ENCODE results near the gene RGL2. TPM values are rescaled to one million over a fixed set of nuclear protein-coding genes. Genes with fewer than 3 reads are reported as not detected.

RGL2 gene
- total RNA-seq, 3 donors from 2014 or later, result 26.4 to 64.6 (median 38.9) TPM

GRCh38 chr6:33299237-33299944 lies 649 bp upstream of the RGL2 start:
- Histone ChIP-seq H3K9me3 (no peaks in the 10 kb centered on the region), H3K4me3 (peak overlapping the region; percentile 49), H3K4me1 (ENCODE audit: low read depth) (peaks cover 17% of the 10 kb centered on the region), H3K36me3 (ENCODE audit: low read depth) (peaks cover 4% of the 10 kb centered on the region)
- TF ChIP-seq CTCF (IDR thresholded peaks at IDR 0.05), result peak; percentile 73
- intact Hi-C loops (cut with DNase I, micrococcal nuclease), result no loop called here
- DNase-seq (peak; percentile 94 to 95 (median 95)), ATAC-seq (peak; percentile 84)

- intact Hi-C loops (cut with DNase I, micrococcal nuclease), result no loop called here
- peak overlapping the region; percentile 49 for H3K4me3 ChIP-seq
- no peaks in the 10 kb centered on the region for H3K9me3 ChIP-seq
- DNase-seq (peak; percentile 70 to 80 (median 76)), ATAC-seq (peak; percentile 47)
- H3K4me1 ChIP-seq (ENCODE audit: low read depth), result peaks cover 17% of the 10 kb centered on the region
- H3K36me3 ChIP-seq (ENCODE audit: low read depth), result no peaks in the 10 kb centered on the region
- no peak for TF ChIP-seq CTCF (IDR thresholded peaks at IDR 0.05)
Measured at GRCh38 chr6:33297956-33298772, 578 bp downstream of the RGL2 start.

GRCh38 chr6:33297406-33297955 lies 1.3 kb downstream of the RGL2 start:
- DNase-seq (peak; percentile 77 to 79 (median 78)), ATAC-seq (peak; percentile 12)
- Histone ChIP-seq H3K9me3 (no peaks in the 10 kb centered on the region), H3K36me3 (ENCODE audit: low read depth) (no peaks in the 10 kb centered on the region), H3K4me1 (ENCODE audit: low read depth) (peaks cover 17% of the 10 kb centered on the region), H3K4me3 (no peak overlapping the region)
- intact Hi-C loops (cut with DNase I, micrococcal nuclease), result no loop called here
- no peak for TF ChIP-seq CTCF (IDR thresholded peaks at IDR 0.05)

- Histone ChIP-seq H3K4me3 (no peak overlapping the region), H3K36me3 (ENCODE audit: low read depth) (no peaks in the 10 kb centered on the region), H3K9me3 (no peaks in the 10 kb centered on the region), H3K4me1 (ENCODE audit: low read depth) (peaks cover 17% of the 10 kb centered on the region)
- DNase-seq, result peak in 1 of 3 donors; percentile 41
- TF ChIP-seq CTCF (IDR thresholded peaks at IDR 0.05), result no peak
- intact Hi-C loops (cut with DNase I, micrococcal nuclease), result no loop called here
- ATAC-seq, result no peak
Measured at GRCh38 chr6:33296797-33297405, 1.8 kb downstream of the RGL2 start.

GRCh38 chr6:33295621-33296369 lies 2.9 kb downstream of the RGL2 start:
- no peaks in the 10 kb centered on the region for H3K36me3 ChIP-seq (ENCODE audit: low read depth)
- H3K9me3 ChIP-seq, result no peaks in the 10 kb centered on the region
- H3K4me1 ChIP-seq (ENCODE audit: low read depth), result peaks cover 19% of the 10 kb centered on the region
- no peak for TF ChIP-seq CTCF (IDR thresholded peaks at IDR 0.05)
- H3K4me3 ChIP-seq, result no peak overlapping the region
- intact Hi-C loops (cut with DNase I, micrococcal nuclease), result no loop called here
- no peak for ATAC-seq
- peak in 1 of 3 donors; percentile 33 for DNase-seq
